ENCODE measurements around the gene FMNL2.
A peak's percentile ranks its signal among the peaks of the same experiment; 100 is the strongest.

FMNL2 gene

GRCh38 chr2:152594792-152595191 is 259.8 kb downstream of the FMNL2 start:
- H3K27me3 ChIP-seq: no peaks in the 10 kb centered on the region
- no peaks in the 10 kb centered on the region for H3K9me3 ChIP-seq
- TF ChIP-seq CTCF (IDR thresholded peaks at IDR 0.05): no peak
- no peak overlapping the region for H3K4me3 ChIP-seq (ENCODE audit: low read depth in 1 of 2, low read length in 1 of 2)
- H3K36me3 ChIP-seq: no peaks in the 10 kb centered on the region
- peaks cover 5 to 12% of the 10 kb centered on the region in 2 experiments for H3K4me1 ChIP-seq (ENCODE audit: control insufficient read depth in 1 of 2, insufficient read depth in 1 of 2, low read depth in 1 of 2, low read length in 1 of 2)
- H3K27ac ChIP-seq: peak overlapping the region; percentile 51

- Histone ChIP-seq H3K27ac (no peak overlapping the region), H3K4me3 (ENCODE audit: low read depth in 1 of 2, low read length in 1 of 2) (no peak overlapping the region), H3K27me3 (no peaks in the 10 kb centered on the region), H3K36me3 (no peaks in the 10 kb centered on the region), H3K9me3 (no peaks in the 10 kb centered on the region), H3K4me1 (ENCODE audit: control insufficient read depth in 1 of 2, insufficient read depth in 1 of 2, low read depth in 1 of 2, low read length in 1 of 2) (peaks cover 4 to 8% of the 10 kb centered on the region in 2 experiments)
- TF ChIP-seq CTCF (IDR thresholded peaks at IDR 0.05): no peak
Measured at GRCh38 chr2:152598975-152599759, 264.2 kb downstream of the FMNL2 start.

- H3K27ac ChIP-seq: no peak overlapping the region
- no peaks in the 10 kb centered on the region for H3K27me3 ChIP-seq
- H3K4me1 ChIP-seq (ENCODE audit: control insufficient read depth in 1 of 2, insufficient read depth in 1 of 2, low read depth in 1 of 2, low read length in 1 of 2): no peaks in the 10 kb centered on the region
- no peak overlapping the region for H3K4me3 ChIP-seq (ENCODE audit: low read depth in 1 of 2, low read length in 1 of 2)
- TF ChIP-seq CTCF (IDR thresholded peaks at IDR 0.05): no peak
- H3K9me3 ChIP-seq: no peaks in the 10 kb centered on the region
- H3K36me3 ChIP-seq: no peaks in the 10 kb centered on the region
Measured at GRCh38 chr2:152600051-152600657, 265.2 kb downstream of the FMNL2 start.

- H3K4me3 ChIP-seq (ENCODE audit: low read depth in 1 of 2, low read length in 1 of 2): no peak overlapping the region
- no peak for TF ChIP-seq CTCF (IDR thresholded peaks at IDR 0.05)
- no peaks in the 10 kb centered on the region for H3K36me3 ChIP-seq
- no peaks in the 10 kb centered on the region for H3K27me3 ChIP-seq
- H3K9me3 ChIP-seq: no peaks in the 10 kb centered on the region
- H3K27ac ChIP-seq: no peak overlapping the region
- no peaks in the 10 kb centered on the region for H3K4me1 ChIP-seq (ENCODE audit: control insufficient read depth in 1 of 2, insufficient read depth in 1 of 2, low read depth in 1 of 2, low read length in 1 of 2)
Measured at GRCh38 chr2:152600697-152601096, 265.7 kb downstream of the FMNL2 start.

GRCh38 chr2:152602750-152603149 is 267.8 kb downstream of the FMNL2 start:
- no peak for TF ChIP-seq CTCF (IDR thresholded peaks at IDR 0.05)
- Histone ChIP-seq H3K4me3 (ENCODE audit: low read depth in 1 of 2, low read length in 1 of 2) (no peak overlapping the region), H3K27me3 (no peaks in the 10 kb centered on the region), H3K36me3 (no peaks in the 10 kb centered on the region), H3K4me1 (ENCODE audit: control insufficient read depth in 1 of 2, insufficient read depth in 1 of 2, low read depth in 1 of 2, low read length in 1 of 2) (no peaks in the 10 kb centered on the region), H3K9me3 (no peaks in the 10 kb centered on the region), H3K27ac (no peak overlapping the region)

Measured in neutrophil (primary cell).